ENCODE measurements around the gene C2orf80.

- TF ChIP-seq, protein P1, sequence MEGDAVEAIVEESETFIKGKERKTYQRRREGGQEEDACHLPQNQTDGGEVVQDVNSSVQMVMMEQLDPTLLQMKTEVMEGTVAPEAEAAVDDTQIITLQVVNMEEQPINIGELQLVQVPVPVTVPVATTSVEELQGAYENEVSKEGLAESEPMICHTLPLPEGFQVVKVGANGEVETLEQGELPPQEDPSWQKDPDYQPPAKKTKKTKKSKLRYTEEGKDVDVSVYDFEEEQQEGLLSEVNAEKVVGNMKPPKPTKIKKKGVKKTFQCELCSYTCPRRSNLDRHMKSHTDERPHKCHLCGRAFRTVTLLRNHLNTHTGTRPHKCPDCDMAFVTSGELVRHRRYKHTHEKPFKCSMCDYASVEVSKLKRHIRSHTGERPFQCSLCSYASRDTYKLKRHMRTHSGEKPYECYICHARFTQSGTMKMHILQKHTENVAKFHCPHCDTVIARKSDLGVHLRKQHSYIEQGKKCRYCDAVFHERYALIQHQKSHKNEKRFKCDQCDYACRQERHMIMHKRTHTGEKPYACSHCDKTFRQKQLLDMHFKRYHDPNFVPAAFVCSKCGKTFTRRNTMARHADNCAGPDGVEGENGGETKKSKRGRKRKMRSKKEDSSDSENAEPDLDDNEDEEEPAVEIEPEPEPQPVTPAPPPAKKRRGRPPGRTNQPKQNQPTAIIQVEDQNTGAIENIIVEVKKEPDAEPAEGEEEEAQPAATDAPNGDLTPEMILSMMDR (IDR thresholded peaks at IDR 0.05): no peak
- TF ChIP-seq EZH2phosphoT487 (IDR thresholded peaks at IDR 0.05): no peak
- no peak for TF ChIP-seq EZH2 (IDR thresholded peaks at IDR 0.05)
Observed at GRCh38 chr2:208136716-208137094, 53.1 kb downstream of the C2orf80 start.
